HG03354 (cell line): ENCODE measurements around the gene P3H2.
A peak's percentile ranks its signal among the peaks of the same experiment; 100 is the strongest.
"Not testable (repeated sequence)": the region's sequence is repeated elsewhere in the genome, so short reads cannot be mapped to it uniquely, and the experiment has no call there.

ENCODE experiments used
- ATAC-seq: cut with Tn5 transposase; IDR thresholded peaks from one replicate; pipeline ENCODE4 v1.9.1; 2021; ENCODE audit warnings: mild to moderate bottlenecking; ENCODE audit not compliant: unreplicated experiment, poor library complexity, severe bottlenecking

The P3H2 gene

GRCh38 chr3:190092250-190092649, 28.4 kb downstream of the P3H2 start:
- ATAC-seq = no peak

- peak; percentile 64 for ATAC-seq
Observed at GRCh38 chr3:190089711-190090110, 31.0 kb downstream of the P3H2 start.

- no peak for ATAC-seq
Observed at GRCh38 chr3:190088890-190089289, 31.8 kb downstream of the P3H2 start.

- ATAC-seq = no peak
Observed at GRCh38 chr3:190086191-190086590, 34.5 kb downstream of the P3H2 start.

GRCh38 chr3:190084983-190085382, 35.7 kb downstream of the P3H2 start:
- no peak for ATAC-seq

- ATAC-seq = no peak
Observed at GRCh38 chr3:190083635-190084034, 37.1 kb downstream of the P3H2 start.

GRCh38 chr3:190081389-190081788, 39.3 kb downstream of the P3H2 start:
- ATAC-seq = no peak

GRCh38 chr3:190079173-190079572, 41.5 kb downstream of the P3H2 start:
- ATAC-seq = not testable (repeated sequence)

GRCh38 chr3:190077395-190078045, 43.2 kb downstream of the P3H2 start:
- no peak for ATAC-seq

- no peak for ATAC-seq
Observed at GRCh38 chr3:190076601-190077394, 43.9 kb downstream of the P3H2 start.

- ATAC-seq = no peak
Observed at GRCh38 chr3:190076136-190076535, 44.6 kb downstream of the P3H2 start.

- no peak for ATAC-seq
Observed at GRCh38 chr3:190074817-190075216, 45.9 kb downstream of the P3H2 start.

- ATAC-seq = peak; percentile 90
Observed at GRCh38 chr3:190073264-190074008, 47.3 kb downstream of the P3H2 start.

- ATAC-seq = peak; percentile 12
Observed at GRCh38 chr3:190072856-190073255, 47.8 kb downstream of the P3H2 start.

GRCh38 chr3:190071921-190072320, 48.8 kb downstream of the P3H2 start:
- ATAC-seq = not testable (repeated sequence)

- no peak for ATAC-seq
Observed at GRCh38 chr3:190070622-190071347, 49.9 kb downstream of the P3H2 start.

- no peak for ATAC-seq
Observed at GRCh38 chr3:190065204-190065603, 55.5 kb downstream of the P3H2 start.

GRCh38 chr3:190064659-190065058, 56.0 kb downstream of the P3H2 start:
- ATAC-seq = no peak

GRCh38 chr3:190064112-190064511, 56.6 kb downstream of the P3H2 start:
- no peak for ATAC-seq

- no peak for ATAC-seq
Observed at GRCh38 chr3:190063490-190063889, 57.2 kb downstream of the P3H2 start.
